ENCODE results near the gene NDUFA5.
A peak's percentile ranks its signal among the peaks of the same experiment; 100 is the strongest.

NDUFA5 gene

DNA sequence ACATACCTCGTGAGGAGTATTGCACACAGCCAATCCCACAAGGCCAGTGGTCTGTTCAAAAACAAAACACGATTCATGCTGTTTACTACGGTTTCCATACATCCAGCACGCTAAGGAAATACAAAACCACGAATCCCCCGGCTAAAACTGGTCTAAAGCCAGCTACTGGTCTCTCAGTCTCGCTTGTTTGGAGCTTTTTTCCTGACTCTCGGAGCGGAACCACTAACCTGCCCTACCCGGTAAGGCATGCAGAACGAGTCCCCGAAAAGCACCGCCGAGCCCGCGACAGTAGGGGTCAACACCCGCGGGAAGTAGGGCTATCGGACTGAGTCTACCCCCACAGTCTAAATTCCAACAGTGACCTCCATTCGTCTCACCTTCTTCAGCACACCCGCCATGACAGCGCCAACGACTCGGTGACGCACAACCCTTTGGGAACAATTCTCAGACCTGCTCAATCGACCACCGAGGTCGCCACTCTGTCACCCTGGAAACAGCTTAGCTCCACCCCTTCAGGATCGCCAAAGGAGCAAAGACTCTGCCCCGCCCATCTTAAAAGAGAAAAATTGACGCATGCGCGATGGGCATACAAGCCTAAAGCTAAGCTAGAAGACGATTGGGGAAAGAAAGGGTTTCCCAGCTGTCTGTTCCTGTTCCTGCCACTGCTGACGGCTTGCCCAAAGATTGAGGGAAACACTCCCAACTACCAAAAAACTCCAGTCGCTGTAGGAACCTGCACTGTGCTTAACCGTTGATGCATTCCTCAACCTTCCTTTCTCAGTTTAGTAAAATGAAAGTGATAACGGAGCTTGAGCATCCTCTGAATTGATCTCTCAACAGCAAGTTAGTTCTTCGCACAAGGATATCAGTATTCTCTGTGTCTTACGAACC is at the start of gene NDUFA5:
Gene NDUFA5, minus strand, starts transcription at position 421 of the 891 bp plus-strand sequence. Its CDS starts 23 bp downstream, at position 398.
- Histone ChIP-seq H3K27ac (ENCODE audit: low read length) (peak within 1 kb of the TSS; percentile 50), H3K36me3 (ENCODE audit: insufficient read depth, low read depth, low read length) (peaks cover 23% of the 10 kb centered on the region), H3K27me3 (ENCODE audit: insufficient read depth, low read length) (no peaks in the 10 kb centered on the region)

DNA sequence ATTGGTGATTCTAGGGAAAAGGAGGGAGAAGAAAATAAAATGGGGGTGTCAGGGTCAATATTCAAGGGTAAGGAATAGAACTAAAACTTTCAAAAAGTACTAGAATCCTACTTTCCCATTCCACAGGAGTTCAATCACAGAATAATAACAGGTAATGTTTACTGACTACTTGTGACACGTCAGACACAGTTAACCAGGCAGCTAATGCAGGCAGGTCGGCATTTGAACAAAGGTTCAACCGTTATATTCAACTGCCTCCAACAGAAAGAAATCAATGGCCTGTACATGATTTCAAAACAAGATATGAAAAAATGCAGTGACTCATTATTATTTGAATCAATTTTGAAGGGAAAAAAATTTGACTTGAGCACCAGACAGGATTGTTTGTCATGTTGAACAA is 47.1 kb upstream of the NDUFA5 start:
- no peaks in the 10 kb centered on the region for H3K9me3 ChIP-seq (ENCODE audit: insufficient read depth, low read depth, low read length)
- no peaks in the 10 kb centered on the region for H3K27me3 ChIP-seq (ENCODE audit: insufficient read depth, low read length)
- no peak overlapping the region for H3K27ac ChIP-seq (ENCODE audit: low read length)
- no peak overlapping the region for H3K9ac ChIP-seq (ENCODE audit: low read depth, low read length)
- H3K36me3 ChIP-seq (ENCODE audit: insufficient read depth, low read depth, low read length) = no peaks in the 10 kb centered on the region
- no peaks in the 10 kb centered on the region for H3K4me1 ChIP-seq (ENCODE audit: insufficient read depth, low read length)
- H3K4me3 ChIP-seq (ENCODE audit: low read length) = no peak overlapping the region

More for the DNA sequence above, at the start of gene NDUFA5:
- peak within 1 kb of the TSS; percentile 93 for H3K9ac ChIP-seq (ENCODE audit: low read depth, low read length)
- H3K4me3 ChIP-seq (ENCODE audit: low read length) = peak within 1 kb of the TSS; percentile 94
- peaks cover 6% of the 10 kb centered on the region; the same call in 1 of the 2 replicates for H3K4me1 ChIP-seq (ENCODE audit: insufficient read depth, low read length)
- no peaks in the 10 kb centered on the region for H3K9me3 ChIP-seq (ENCODE audit: insufficient read depth, low read depth, low read length)

DNA sequence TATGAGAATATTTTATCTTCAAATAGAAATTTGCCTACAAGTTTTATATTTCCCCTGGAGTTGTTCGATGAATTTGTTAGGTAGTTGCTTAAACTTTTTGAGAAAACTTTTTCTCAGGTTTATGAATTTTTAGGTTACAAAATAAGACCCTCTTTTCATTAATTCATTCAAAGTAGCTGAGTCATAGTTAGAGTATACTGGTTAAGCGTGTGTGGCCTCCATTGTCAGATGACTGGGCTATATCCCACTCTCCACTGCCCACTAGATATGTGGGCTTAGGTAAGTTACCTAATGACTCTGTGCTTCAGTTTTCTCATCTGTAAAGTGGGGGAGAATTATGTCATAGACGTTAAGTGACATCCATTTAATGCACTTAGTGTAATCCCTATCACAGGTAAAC is 45.0 kb upstream of the NDUFA5 start:
- H3K27ac ChIP-seq (ENCODE audit: low read length) = no peak overlapping the region
- no peak overlapping the region for H3K9ac ChIP-seq (ENCODE audit: low read depth, low read length)
- no peaks in the 10 kb centered on the region for H3K9me3 ChIP-seq (ENCODE audit: insufficient read depth, low read depth, low read length)
- no peaks in the 10 kb centered on the region for H3K27me3 ChIP-seq (ENCODE audit: insufficient read depth, low read length)
- H3K36me3 ChIP-seq (ENCODE audit: insufficient read depth, low read depth, low read length) = no peaks in the 10 kb centered on the region
- no peak overlapping the region for H3K4me3 ChIP-seq (ENCODE audit: low read length)
- H3K4me1 ChIP-seq (ENCODE audit: insufficient read depth, low read length) = no peaks in the 10 kb centered on the region

DNA sequence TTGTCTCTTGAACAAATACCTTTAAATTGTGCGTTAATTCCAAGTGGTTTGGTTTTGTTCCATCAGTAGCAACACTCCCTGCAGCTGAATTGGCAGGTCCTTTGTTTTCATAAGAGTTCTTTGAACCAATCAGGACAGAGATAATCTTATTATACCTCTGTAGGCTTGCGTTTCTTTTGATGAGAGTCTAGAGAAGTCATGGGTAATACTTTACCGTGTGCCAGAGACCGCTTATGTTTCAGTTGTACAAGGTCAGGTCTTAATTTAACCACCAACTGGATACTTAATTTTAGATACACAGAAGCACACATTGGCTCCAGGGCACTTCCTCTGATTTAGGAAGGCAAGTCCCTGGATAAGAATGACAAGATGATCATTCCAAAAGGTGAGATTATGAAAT is 43.9 kb upstream of the NDUFA5 start, which contains the start of gene ASB15:
Gene ASB15, plus strand, starts transcription at position 292 of the 400 bp plus-strand sequence. CDS start 12,682 bp downstream, outside the sequence.
- no peaks in the 10 kb centered on the region for H3K36me3 ChIP-seq (ENCODE audit: insufficient read depth, low read depth, low read length)
- H3K27ac ChIP-seq (ENCODE audit: low read length) = no peak within 1 kb of the TSS
- no peak within 1 kb of the TSS for H3K4me3 ChIP-seq (ENCODE audit: low read length)
- no peaks in the 10 kb centered on the region for H3K4me1 ChIP-seq (ENCODE audit: insufficient read depth, low read length)
- no peaks in the 10 kb centered on the region for H3K9me3 ChIP-seq (ENCODE audit: insufficient read depth, low read depth, low read length)
- H3K27me3 ChIP-seq (ENCODE audit: insufficient read depth, low read length) = no peaks in the 10 kb centered on the region
- H3K9ac ChIP-seq (ENCODE audit: low read depth, low read length) = no peak within 1 kb of the TSS

DNA sequence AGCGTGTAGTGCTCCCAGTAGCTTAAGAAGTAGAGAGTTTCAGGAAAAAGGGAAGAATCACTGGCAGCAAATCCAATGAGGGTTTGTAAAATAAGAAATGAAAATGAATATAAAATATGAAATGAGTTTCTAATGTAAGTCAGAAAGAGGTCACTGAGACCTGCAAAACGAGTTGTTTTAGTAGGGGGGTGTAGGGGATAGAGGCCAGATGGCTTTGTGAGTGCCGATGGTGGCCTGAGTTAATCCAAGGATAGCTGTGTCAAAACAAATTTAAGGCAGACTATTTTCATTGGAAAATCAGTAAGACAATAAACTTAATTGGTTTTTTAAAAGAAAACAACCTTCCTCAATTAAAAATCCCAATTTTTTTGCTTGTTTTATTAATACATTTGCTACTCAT is 43.3 kb upstream of the NDUFA5 start:
- Histone ChIP-seq H3K36me3 (ENCODE audit: insufficient read depth, low read depth, low read length) (no peaks in the 10 kb centered on the region), H3K9ac (ENCODE audit: low read depth, low read length) (no peak overlapping the region), H3K4me3 (ENCODE audit: low read length) (no peak overlapping the region), H3K27ac (ENCODE audit: low read length) (no peak overlapping the region), H3K9me3 (ENCODE audit: insufficient read depth, low read depth, low read length) (no peaks in the 10 kb centered on the region), H3K27me3 (ENCODE audit: insufficient read depth, low read length) (no peaks in the 10 kb centered on the region), H3K4me1 (ENCODE audit: insufficient read depth, low read length) (no peaks in the 10 kb centered on the region)

DNA sequence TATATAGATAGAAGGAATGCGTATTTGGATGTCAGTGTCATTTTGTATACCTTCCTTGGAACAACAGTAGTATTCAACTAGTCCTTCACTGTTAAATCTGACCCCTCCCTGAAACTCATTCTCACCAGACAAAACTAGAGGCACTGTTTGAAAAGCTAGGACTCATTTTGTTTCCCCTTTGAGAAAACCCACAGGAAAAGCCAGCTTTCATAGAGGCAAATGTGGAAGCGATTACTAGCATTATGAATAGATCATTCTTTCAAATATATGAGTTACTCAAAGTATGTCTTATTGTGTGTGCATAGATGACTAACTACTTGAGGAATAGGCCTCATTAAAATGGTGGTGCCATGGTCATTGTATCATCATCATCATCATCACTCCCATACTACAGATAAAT is 42.1 kb upstream of the NDUFA5 start:
- Histone ChIP-seq H3K4me1 (ENCODE audit: insufficient read depth, low read length) (peaks cover 8% of the 10 kb centered on the region; the same call in 1 of the 2 replicates), H3K27me3 (ENCODE audit: insufficient read depth, low read length) (no peaks in the 10 kb centered on the region), H3K27ac (ENCODE audit: low read length) (no peak overlapping the region), H3K36me3 (ENCODE audit: insufficient read depth, low read depth, low read length) (no peaks in the 10 kb centered on the region), H3K9ac (ENCODE audit: low read depth, low read length) (no peak overlapping the region), H3K9me3 (ENCODE audit: insufficient read depth, low read depth, low read length) (no peaks in the 10 kb centered on the region), H3K4me3 (ENCODE audit: low read length) (no peak overlapping the region)

DNA sequence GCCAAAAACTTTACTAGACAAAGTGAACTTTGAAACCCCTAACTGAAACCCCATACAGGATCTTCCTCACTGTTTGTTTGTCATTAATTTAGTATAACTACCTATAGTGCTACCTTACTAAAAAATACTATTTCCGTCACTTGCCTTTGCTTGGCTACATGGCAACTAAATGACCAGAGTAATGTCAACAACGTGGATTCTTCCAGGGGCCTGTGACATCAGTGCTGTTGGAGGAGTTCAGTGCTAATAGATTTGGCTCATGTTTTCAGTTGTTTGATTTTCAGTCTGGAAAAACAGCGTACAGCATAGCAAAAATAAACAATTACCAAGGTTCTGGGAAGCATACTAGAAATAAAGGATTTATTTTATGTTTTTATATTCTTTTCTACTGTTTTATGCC is 41.0 kb upstream of the NDUFA5 start:
- Histone ChIP-seq H3K27me3 (ENCODE audit: insufficient read depth, low read length) (no peaks in the 10 kb centered on the region), H3K9me3 (ENCODE audit: insufficient read depth, low read depth, low read length) (no peaks in the 10 kb centered on the region), H3K27ac (ENCODE audit: low read length) (no peak overlapping the region), H3K4me1 (ENCODE audit: insufficient read depth, low read length) (peaks cover 12% of the 10 kb centered on the region; the same call in 1 of the 2 replicates), H3K4me3 (ENCODE audit: low read length) (no peak overlapping the region), H3K36me3 (ENCODE audit: insufficient read depth, low read depth, low read length) (no peaks in the 10 kb centered on the region), H3K9ac (ENCODE audit: low read depth, low read length) (no peak overlapping the region)

DNA sequence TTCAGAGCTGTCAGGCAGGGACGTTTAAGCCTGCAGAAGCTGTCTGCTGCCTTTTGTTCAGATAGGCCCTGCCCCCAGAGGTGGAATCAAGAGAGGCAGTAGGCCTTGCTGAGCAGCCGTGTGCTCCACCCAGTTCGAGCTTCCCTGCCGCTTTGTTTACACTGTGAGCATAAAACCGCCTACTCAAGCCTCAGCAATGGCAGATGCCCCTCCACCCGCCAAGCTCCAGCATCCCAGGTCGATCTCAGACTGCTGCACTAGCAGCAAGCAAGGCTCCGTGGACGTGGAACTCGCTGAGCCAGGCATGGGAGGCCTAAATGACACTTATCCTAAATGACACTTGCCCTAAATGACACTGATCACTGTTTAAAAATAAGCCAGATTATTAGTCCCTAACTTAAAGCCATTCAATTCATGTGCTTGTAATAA is 37.2 kb upstream of the NDUFA5 start:
- peak overlapping the region; percentile 24; the same call in 1 of the 2 replicates for H3K9ac ChIP-seq (ENCODE audit: low read depth, low read length)
- no peak overlapping the region for H3K27ac ChIP-seq (ENCODE audit: low read length)
- peaks cover 12% of the 10 kb centered on the region; the same call in 1 of the 2 replicates for H3K4me1 ChIP-seq (ENCODE audit: insufficient read depth, low read length)
- no peaks in the 10 kb centered on the region for H3K27me3 ChIP-seq (ENCODE audit: insufficient read depth, low read length)
- no peaks in the 10 kb centered on the region for H3K9me3 ChIP-seq (ENCODE audit: insufficient read depth, low read depth, low read length)
- peak overlapping the region; percentile 8; the same call in 1 of the 2 replicates for H3K4me3 ChIP-seq (ENCODE audit: low read length)
- no peaks in the 10 kb centered on the region for H3K36me3 ChIP-seq (ENCODE audit: insufficient read depth, low read depth, low read length)

DNA sequence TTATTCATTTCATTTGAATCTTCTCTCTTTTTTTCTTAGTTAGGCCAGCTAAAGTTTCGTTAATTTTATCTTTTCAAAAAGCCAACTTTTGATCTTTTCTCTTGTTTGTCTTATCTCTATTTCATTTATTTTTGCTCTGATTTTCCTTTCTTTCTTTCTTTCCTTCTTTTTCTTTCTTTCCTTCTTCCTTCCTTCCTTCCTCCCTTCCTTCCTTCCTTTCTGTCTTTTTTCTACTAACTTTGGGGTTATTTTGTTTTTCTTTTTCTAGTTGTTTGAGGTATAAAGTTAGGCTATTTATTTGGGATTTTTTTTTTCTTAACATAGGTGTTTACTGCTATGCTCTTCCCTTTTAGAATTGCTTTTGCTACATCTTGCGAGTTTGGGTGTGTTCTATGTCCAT is 30.8 kb upstream of the NDUFA5 start:
- no peaks in the 10 kb centered on the region for H3K36me3 ChIP-seq (ENCODE audit: insufficient read depth, low read depth, low read length)
- H3K9me3 ChIP-seq (ENCODE audit: insufficient read depth, low read depth, low read length) = no peaks in the 10 kb centered on the region
- no peak overlapping the region for H3K27ac ChIP-seq (ENCODE audit: low read length)
- peaks cover 3% of the 10 kb centered on the region; the same call in 1 of the 2 replicates for H3K4me1 ChIP-seq (ENCODE audit: insufficient read depth, low read length)
- no peak overlapping the region for H3K9ac ChIP-seq (ENCODE audit: low read depth, low read length)
- H3K27me3 ChIP-seq (ENCODE audit: insufficient read depth, low read length) = no peaks in the 10 kb centered on the region
- H3K4me3 ChIP-seq (ENCODE audit: low read length) = no peak overlapping the region

DNA sequence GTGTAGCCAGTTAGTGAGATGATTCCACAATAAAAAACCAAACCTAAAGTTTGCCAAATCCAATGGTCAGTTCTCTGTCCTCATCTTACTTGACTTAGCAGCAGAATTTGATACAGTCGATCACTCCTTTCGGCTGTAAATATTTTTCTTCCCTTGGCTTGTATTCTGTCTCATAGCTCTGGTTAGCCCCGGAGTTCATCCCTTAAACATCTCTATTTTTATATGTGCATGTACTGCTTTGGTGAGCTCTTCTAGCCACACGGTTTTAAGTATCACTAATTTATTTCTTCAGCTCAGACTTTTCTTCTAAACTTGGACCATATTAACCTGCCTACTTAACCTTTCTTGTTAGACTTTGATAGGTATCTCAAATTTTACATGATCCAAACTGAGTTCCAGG is 26.2 kb upstream of the NDUFA5 start:
- Histone ChIP-seq H3K36me3 (ENCODE audit: insufficient read depth, low read depth, low read length) (no peaks in the 10 kb centered on the region), H3K9me3 (ENCODE audit: insufficient read depth, low read depth, low read length) (no peaks in the 10 kb centered on the region), H3K27me3 (ENCODE audit: insufficient read depth, low read length) (no peaks in the 10 kb centered on the region), H3K27ac (ENCODE audit: low read length) (no peak overlapping the region), H3K9ac (ENCODE audit: low read depth, low read length) (no peak overlapping the region), H3K4me3 (ENCODE audit: low read length) (no peak overlapping the region), H3K4me1 (ENCODE audit: insufficient read depth, low read length) (peaks cover 12% of the 10 kb centered on the region; the same call in 1 of the 2 replicates)

DNA sequence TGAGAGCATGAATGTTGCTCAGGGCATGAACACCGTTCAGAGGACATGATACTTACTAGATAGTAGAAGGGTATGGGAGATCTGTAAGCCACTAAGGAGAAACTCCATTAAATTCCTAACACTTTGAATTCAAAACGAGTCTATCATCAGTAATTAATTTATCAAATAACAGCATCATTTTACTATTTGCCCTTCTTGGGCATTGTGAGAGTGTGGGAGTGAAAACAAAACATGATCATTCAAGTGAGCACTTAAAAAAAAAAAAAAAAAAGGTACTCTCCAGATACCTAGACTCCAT is 23.5 kb upstream of the NDUFA5 start:
- Histone ChIP-seq H3K9me3 (ENCODE audit: insufficient read depth, low read depth, low read length) (no peaks in the 10 kb centered on the region), H3K27me3 (ENCODE audit: insufficient read depth, low read length) (no peaks in the 10 kb centered on the region), H3K4me3 (ENCODE audit: low read length) (no peak overlapping the region), H3K36me3 (ENCODE audit: insufficient read depth, low read depth, low read length) (no peaks in the 10 kb centered on the region), H3K27ac (ENCODE audit: low read length) (no peak overlapping the region), H3K9ac (ENCODE audit: low read depth, low read length) (no peak overlapping the region), H3K4me1 (ENCODE audit: insufficient read depth, low read length) (peaks cover 12% of the 10 kb centered on the region; the same call in 1 of the 2 replicates)
